OCI-LY7 (cell line): ENCODE data around the gene SS18. TPM values are rescaled to one million over a fixed set of nuclear protein-coding genes. Genes with fewer than 3 reads are reported as not detected.

Source experiments
- BruUV-seq: library from RNA; stranded (reverse); fragments of 400-500 nt; replicated peaks from 2 replicates; lab custom pipeline; 2021; lab: Mats Ljungman, UMichigan
- CTCF ChIA-PET: fragments of 300-600 bp; sonication (Branson Sonifier 250); formaldehyde crosslinking; loops from one replicate; lab custom pipeline; 2022; ENCODE audit warnings: antibody characterized with exemption; ENCODE audit not compliant: unreplicated experiment; lab: Charles Lee
- POLR2A ChIA-PET: fragments of 300-600 bp; sonication (Branson Sonifier 250); formaldehyde crosslinking; loops from one replicate; lab custom pipeline; 2022; ENCODE audit warnings: antibody characterized with exemption; lab: Charles Lee
- DNase-seq: peaks from one replicate; pipeline ENCODE4 v3.0.0-alpha.2; 2015; ENCODE audit warnings: low spot score
- H2AFZ ChIP-seq: fragments of 200-600 bp; sonication (generic), shearing (Covaris generic); 2 replicates; pipeline ENCODE4 v1.6.1; 2014; ENCODE audit warnings: mild to moderate bottlenecking, antibody characterized with exemption, low read length, moderate library complexity
- H3K27ac ChIP-seq: fragments of 200-600 bp; sonication (generic); 2 replicates; pipeline ENCODE4 v1.5.1; 2014; ENCODE audit warnings: mixed run types, low read depth, mild to moderate bottlenecking, moderate library complexity, low read length, inconsistent platforms; ENCODE audit not compliant: poor library complexity, severe bottlenecking
- H3K36me3 ChIP-seq: fragments of 200-600 bp; sonication (generic); 2 replicates; pipeline ENCODE4 v1.6.1; 2014; ENCODE audit warnings: mild to moderate bottlenecking, antibody characterized with exemption, low read length, moderate library complexity, mixed read lengths; ENCODE audit not compliant: insufficient read depth
- H3K4me1 ChIP-seq: fragments of 200-600 bp; sonication (generic); 2 replicates; pipeline ENCODE4 v1.5.1; 2014; ENCODE audit warnings: mild to moderate bottlenecking, low read length; ENCODE audit not compliant: insufficient read depth, poor library complexity, severe bottlenecking
- H3K4me2 ChIP-seq: fragments of 200-600 bp; sonication (generic); 2 replicates; pipeline ENCODE4 v1.6.1; 2014; ENCODE audit warnings: mild to moderate bottlenecking, low read length
- H3K4me3 ChIP-seq: fragments of 200-600 bp; sonication (generic); 2 replicates; pipeline ENCODE4 v1.5.1; 2014; ENCODE audit warnings: mild to moderate bottlenecking, low read depth, low read length; ENCODE audit not compliant: poor library complexity, severe bottlenecking
- H3K79me2 ChIP-seq: fragments of 200-600 bp; sonication (generic); 2 replicates; pipeline ENCODE4 v1.6.1; 2016; ENCODE audit warnings: low read depth, mild to moderate bottlenecking, low read length, moderate library complexity, mixed read lengths; ENCODE audit not compliant: insufficient read depth
- H3K9me2 ChIP-seq: fragments of 200-600 bp; sonication (generic); 2 replicates; pipeline ENCODE4 v1.6.1; 2016; ENCODE audit warnings: mild to moderate bottlenecking, low read length, mixed read lengths; ENCODE audit not compliant: insufficient read depth
- H3K9me3 ChIP-seq: fragments of 200-600 bp; sonication (generic); 2 replicates; pipeline ENCODE4 v1.6.1; 2014; ENCODE audit warnings: mild to moderate bottlenecking, mixed run types, low read length, mixed read lengths
- H4K20me1 ChIP-seq: fragments of 200-600 bp; sonication (generic); 2 replicates; pipeline ENCODE4 v1.6.1; 2014; ENCODE audit warnings: mild to moderate bottlenecking, antibody characterized with exemption, low read length, moderate library complexity, mixed read lengths; ENCODE audit not compliant: insufficient read depth
- CTCF ChIP-seq: fragments of 200-600 bp; sonication (generic); conservative IDR thresholded peaks from 2 replicates; pipeline ENCODE4 v1.5.1; 2014; ENCODE audit warnings: mild to moderate bottlenecking, antibody characterized with exemption, low read length, moderate library complexity, mixed read lengths
- EZH2phosphoT487 ChIP-seq: fragments of 200-600 bp; sonication (generic); IDR thresholded peaks from 2 replicates; pipeline ENCODE4 v1.6.1; 2018; ENCODE audit warnings: low read depth, borderline replicate concordance, mild to moderate bottlenecking, mixed run types, antibody characterized with exemption, low read length, moderate library complexity, mixed read lengths
- intact Hi-C: fragments of 100-400 bp; cut with micrococcal nuclease; formaldehyde crosslinking; loops from one replicate; pipeline ENCODE4 v1.10.0; 2022; ENCODE audit not compliant: unreplicated experiment
- total RNA-seq, 2 experiments: library from RNA; depleted of rRNA in 1 of 2; stranded (reverse); fragments of >200 nt in 1 of 2; shearing (Covaris generic) in 1 of 2; gene quantifications; 2 replicates each; pipeline ENCODE4 v1.2.3, GENCODE V29; 2014 to 2022

SS18 gene
- total RNA-seq, 2 experiments from 2014 or later: 155 to 192 TPM

- H3K27ac ChIP-seq: no peak overlapping the region
- H3K9me2 ChIP-seq: no peaks in the 10 kb centered on the region
- no peak for TF ChIP-seq EZH2phosphoT487
- TF ChIP-seq CTCF: no peak
- DNase-seq: no peak
- H3K9me3 ChIP-seq: peaks cover 16% of the 10 kb centered on the region; the same call in 1 of the 2 replicates
- H3K4me1 ChIP-seq: no peaks in the 10 kb centered on the region
- POLR2A ChIA-PET: no interaction called here
- peaks cover 5% of the 10 kb centered on the region; the same call in 1 of the 2 replicates for H4K20me1 ChIP-seq
- peaks cover 95% of the 10 kb centered on the region for H3K79me2 ChIP-seq
- no peak overlapping the region for H3K4me3 ChIP-seq
- H3K36me3 ChIP-seq: peaks cover 97% of the 10 kb centered on the region
- no TSS peak for BruUV-seq
- H2AFZ ChIP-seq: no peak overlapping the region
- H3K4me2 ChIP-seq: no peak overlapping the region
- intact Hi-C loops: no loop called here
- CTCF ChIA-PET: no interaction called here
Observed at GRCh38 chr18:26074246-26074645, 16.2 kb downstream of the SS18 start.

DNA sequence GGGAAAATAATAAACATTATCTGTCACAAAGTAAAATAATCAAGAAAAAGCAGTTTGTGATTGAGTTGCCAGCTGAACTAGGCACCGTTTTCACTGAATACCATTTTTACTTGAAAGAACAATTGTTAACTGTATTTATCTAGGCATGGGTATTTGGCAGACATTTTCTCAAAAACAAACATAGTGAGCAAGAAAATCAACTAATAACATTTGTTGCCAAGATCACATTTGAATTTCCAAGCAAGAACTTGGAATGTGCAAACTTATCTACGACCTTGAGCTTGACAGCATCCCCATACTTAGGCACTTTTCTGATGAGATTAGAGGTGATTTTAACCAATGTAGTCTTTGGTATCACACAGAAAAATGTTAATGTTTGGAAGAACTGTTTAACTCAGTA is 16.7 kb downstream of the SS18 start:
- no peak for DNase-seq
- Histone ChIP-seq H3K9me2 (no peaks in the 10 kb centered on the region), H3K27ac (no peak overlapping the region), H3K4me2 (no peak overlapping the region), H2AFZ (no peak overlapping the region), H3K36me3 (peaks cover 97% of the 10 kb centered on the region), H3K4me3 (no peak overlapping the region), H3K9me3 (peaks cover 16% of the 10 kb centered on the region; the same call in 1 of the 2 replicates), H3K79me2 (peaks cover 95% of the 10 kb centered on the region), H4K20me1 (peaks cover 5% of the 10 kb centered on the region; the same call in 1 of the 2 replicates), H3K4me1 (no peaks in the 10 kb centered on the region)
- no peak for TF ChIP-seq EZH2phosphoT487
- TF ChIP-seq CTCF: no peak
- ChIA-PET CTCF (no interaction called here), POLR2A (no interaction called here)
- no TSS peak for BruUV-seq
- intact Hi-C loops: no loop called here

- Histone ChIP-seq H3K27ac (no peak overlapping the region), H3K79me2 (peaks cover 78% of the 10 kb centered on the region), H3K36me3 (peaks cover 97% of the 10 kb centered on the region), H3K9me2 (no peaks in the 10 kb centered on the region), H3K4me3 (no peak overlapping the region), H3K9me3 (peaks cover 13% of the 10 kb centered on the region; the same call in 1 of the 2 replicates), H3K4me2 (no peak overlapping the region), H4K20me1 (peaks cover 5% of the 10 kb centered on the region; the same call in 1 of the 2 replicates), H3K4me1 (no peaks in the 10 kb centered on the region), H2AFZ (no peak overlapping the region)
- no peak for DNase-seq
- BruUV-seq: no TSS peak
- intact Hi-C loops: no loop called here
- ChIA-PET CTCF (no interaction called here), POLR2A (no interaction called here)
- TF ChIP-seq CTCF (no peak), EZH2phosphoT487 (no peak)
Observed at GRCh38 chr18:26071725-26072124, 18.7 kb downstream of the SS18 start.
